HG03064 (cell line): ENCODE results near the gene BRD7.

Source experiments
- ATAC-seq: cut with Tn5 transposase; IDR thresholded peaks from one replicate; pipeline ENCODE4 v1.9.1; 2021; ENCODE audit warnings: low read depth; ENCODE audit not compliant: unreplicated experiment

BRD7 gene

GRCh38 chr16:50293041-50293783, 75.6 kb downstream of the BRD7 start:
- ATAC-seq = no peak

- ATAC-seq = no peak
Measured at GRCh38 chr16:50292566-50292948, 76.2 kb downstream of the BRD7 start.

GRCh38 chr16:50291719-50292565, 76.8 kb downstream of the BRD7 start:
- ATAC-seq = no peak

- no peak for ATAC-seq
Measured at GRCh38 chr16:50290856-50291255, 77.9 kb downstream of the BRD7 start.

GRCh38 chr16:50289950-50290764, 78.6 kb downstream of the BRD7 start:
- ATAC-seq = no peak

GRCh38 chr16:50288920-50289319, 79.9 kb downstream of the BRD7 start:
- ATAC-seq = no peak

GRCh38 chr16:50288026-50288425, 80.8 kb downstream of the BRD7 start:
- no peak for ATAC-seq

GRCh38 chr16:50286681-50287080, 82.1 kb downstream of the BRD7 start:
- no peak for ATAC-seq

- ATAC-seq = no peak
Measured at GRCh38 chr16:50285406-50286003, 83.3 kb downstream of the BRD7 start.

- no peak for ATAC-seq
Measured at GRCh38 chr16:50284131-50284911, 84.5 kb downstream of the BRD7 start.

- no peak for ATAC-seq
Measured at GRCh38 chr16:50282955-50283631, 85.7 kb downstream of the BRD7 start.

- peak; percentile 84 for ATAC-seq
Measured at GRCh38 chr16:50282010-50282538, 86.7 kb downstream of the BRD7 start.

- peak; percentile 3 for ATAC-seq
Measured at GRCh38 chr16:50281391-50282009, 87.3 kb downstream of the BRD7 start.

GRCh38 chr16:50280932-50281331, 87.9 kb downstream of the BRD7 start:
- no peak for ATAC-seq

- ATAC-seq = no peak
Measured at GRCh38 chr16:50279504-50279865, 89.3 kb downstream of the BRD7 start.

GRCh38 chr16:50278251-50278650, 90.5 kb downstream of the BRD7 start:
- no peak for ATAC-seq

- no peak for ATAC-seq
Measured at GRCh38 chr16:50276801-50277555, 91.8 kb downstream of the BRD7 start.

GRCh38 chr16:50276326-50276640, 92.5 kb downstream of the BRD7 start:
- no peak for ATAC-seq
